IPS-20b (cell line): Measurements from ENCODE around the gene TEKT2.
A peak's percentile ranks its signal among the peaks of the same experiment; 100 is the strongest.

Experiments used
- H3K27ac ChIP-seq: one replicate; pipeline ENCODE4 v1.5.1; 2013; ENCODE audit warnings: low read length
- H3K27me3 ChIP-seq: 2 replicates; pipeline ENCODE4 v1.6.1; 2013; ENCODE audit warnings: mild to moderate bottlenecking, low read length, inconsistent platforms; ENCODE audit not compliant: insufficient read depth
- H3K36me3 ChIP-seq: 2 replicates; pipeline ENCODE4 v1.6.1; 2013; ENCODE audit warnings: low read depth, mild to moderate bottlenecking, inconsistent platforms, low read length, moderate library complexity; ENCODE audit not compliant: insufficient read depth
- H3K4me1 ChIP-seq: 2 replicates; pipeline ENCODE4 v1.6.1; 2013; ENCODE audit warnings: mild to moderate bottlenecking, control low read depth, inconsistent platforms, low read length, moderate library complexity; ENCODE audit not compliant: insufficient read depth
- H3K4me3 ChIP-seq: 2 replicates; pipeline ENCODE4 v1.5.1; 2013; ENCODE audit warnings: mild to moderate bottlenecking, low read length, inconsistent platforms
- H3K9ac ChIP-seq: 2 replicates; pipeline ENCODE4 v1.6.1; 2013; ENCODE audit warnings: low read depth, mild to moderate bottlenecking, inconsistent platforms, low read length, moderate library complexity
- H3K9me3 ChIP-seq: 2 replicates; pipeline ENCODE4 v1.6.1; 2013; ENCODE audit warnings: mild to moderate bottlenecking, low read depth, low read length, inconsistent platforms; ENCODE audit not compliant: insufficient read depth

TEKT2 gene

DNA sequence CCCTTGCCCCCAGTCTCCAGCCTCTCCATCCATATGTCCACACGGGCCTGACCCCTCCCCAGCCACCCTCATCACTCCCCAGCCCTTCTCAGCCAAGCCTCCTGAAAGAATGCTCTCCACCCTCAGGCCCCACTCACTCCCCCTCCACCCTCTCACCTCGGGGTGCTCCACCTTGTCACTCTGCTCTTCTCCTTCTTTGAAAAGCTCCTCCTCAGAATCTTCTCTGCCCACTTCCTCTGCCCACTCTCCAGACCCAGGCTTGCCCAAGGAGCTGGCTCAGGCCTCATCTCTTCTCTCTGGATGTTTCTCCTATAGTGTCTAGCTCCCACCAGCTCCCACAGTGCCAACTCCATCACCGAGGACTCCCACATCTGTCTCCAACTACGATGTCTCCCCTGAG, 27.3 kb downstream of the TEKT2 start:
- H3K9ac ChIP-seq, result no peak overlapping the region
- H3K27ac ChIP-seq, result no peak overlapping the region
- no peaks in the 10 kb centered on the region for H3K36me3 ChIP-seq
- H3K4me1 ChIP-seq, result no peaks in the 10 kb centered on the region
- no peaks in the 10 kb centered on the region for H3K9me3 ChIP-seq
- H3K4me3 ChIP-seq, result no peak overlapping the region
- no peaks in the 10 kb centered on the region for H3K27me3 ChIP-seq

GRCh38 chr1:36112823-36113222, 28.9 kb downstream of the TEKT2 start:
- Histone ChIP-seq H3K9me3 (no peaks in the 10 kb centered on the region), H3K36me3 (no peaks in the 10 kb centered on the region), H3K4me1 (no peaks in the 10 kb centered on the region; the same call in 1 of the 2 replicates), H3K9ac (no peak overlapping the region), H3K4me3 (no peak overlapping the region), H3K27me3 (no peaks in the 10 kb centered on the region), H3K27ac (no peak overlapping the region)

GRCh38 chr1:36114371-36114770, 30.5 kb downstream of the TEKT2 start:
- no peaks in the 10 kb centered on the region for H3K36me3 ChIP-seq
- H3K4me1 ChIP-seq, result peaks cover 10% of the 10 kb centered on the region; the same call in 1 of the 2 replicates
- H3K4me3 ChIP-seq, result no peak overlapping the region
- H3K9me3 ChIP-seq, result no peaks in the 10 kb centered on the region
- no peak overlapping the region for H3K9ac ChIP-seq
- no peaks in the 10 kb centered on the region for H3K27me3 ChIP-seq
- H3K27ac ChIP-seq, result no peak overlapping the region

GRCh38 chr1:36115200-36115669, 31.3 kb downstream of the TEKT2 start:
- H3K27me3 ChIP-seq, result no peaks in the 10 kb centered on the region
- H3K27ac ChIP-seq, result no peak overlapping the region
- H3K9ac ChIP-seq, result no peak overlapping the region
- H3K4me3 ChIP-seq, result no peak overlapping the region
- H3K9me3 ChIP-seq, result no peaks in the 10 kb centered on the region
- no peaks in the 10 kb centered on the region for H3K36me3 ChIP-seq
- peaks cover 10% of the 10 kb centered on the region; the same call in 1 of the 2 replicates for H3K4me1 ChIP-seq

- Histone ChIP-seq H3K27me3 (no peaks in the 10 kb centered on the region), H3K9ac (no peak overlapping the region)
Measured at GRCh38 chr1:36115931-36116330, 32.0 kb downstream of the TEKT2 start.

GRCh38 chr1:36116901-36117300, 33.0 kb downstream of the TEKT2 start:
- H3K9me3 ChIP-seq, result no peaks in the 10 kb centered on the region
- H3K36me3 ChIP-seq, result no peaks in the 10 kb centered on the region
- H3K4me3 ChIP-seq, result no peak overlapping the region
- no peak overlapping the region for H3K27ac ChIP-seq
- H3K4me1 ChIP-seq, result peaks cover 10% of the 10 kb centered on the region; the same call in 1 of the 2 replicates
- no peak overlapping the region for H3K9ac ChIP-seq
- peaks cover 2% of the 10 kb centered on the region; the same call in 1 of the 2 replicates for H3K27me3 ChIP-seq

More at GRCh38 chr1:36115931-36116330, 32.0 kb downstream of the TEKT2 start:
- H3K4me3 ChIP-seq, result no peak overlapping the region
- no peak overlapping the region for H3K27ac ChIP-seq
- H3K4me1 ChIP-seq, result peaks cover 10% of the 10 kb centered on the region; the same call in 1 of the 2 replicates
- no peaks in the 10 kb centered on the region for H3K36me3 ChIP-seq
- no peaks in the 10 kb centered on the region for H3K9me3 ChIP-seq

GRCh38 chr1:36118447-36119204, 34.7 kb downstream of the TEKT2 start:
- peaks cover 19% of the 10 kb centered on the region for H3K27me3 ChIP-seq
- H3K9me3 ChIP-seq, result no peaks in the 10 kb centered on the region
- H3K9ac ChIP-seq, result no peak overlapping the region

DNA sequence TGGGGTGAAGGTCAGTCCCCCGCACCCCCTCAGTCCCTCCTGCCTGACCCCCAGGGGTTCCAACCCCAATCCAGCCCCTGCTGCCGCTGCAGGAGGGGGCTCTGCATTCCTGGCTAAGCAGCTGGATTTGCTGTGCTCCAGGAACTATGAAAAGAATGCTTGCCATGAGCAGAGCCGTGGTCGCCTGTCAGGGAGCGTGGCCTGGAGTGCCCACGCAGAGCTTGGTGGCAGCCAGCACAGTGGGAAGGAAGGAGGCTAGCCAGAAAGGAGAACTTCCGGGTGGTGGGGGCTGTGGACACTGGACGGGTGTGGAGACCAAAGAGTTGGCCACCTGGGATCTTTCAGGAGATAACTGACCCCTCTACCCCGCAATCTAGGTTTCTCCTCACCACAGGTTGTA, 35.6 kb downstream of the TEKT2 start:
- Histone ChIP-seq H3K36me3 (no peaks in the 10 kb centered on the region), H3K27me3 (peaks cover 27% of the 10 kb centered on the region), H3K27ac (no peak overlapping the region), H3K4me3 (no peak overlapping the region), H3K4me1 (peaks cover 10% of the 10 kb centered on the region; the same call in 1 of the 2 replicates), H3K9me3 (no peaks in the 10 kb centered on the region), H3K9ac (no peak overlapping the region)

More at GRCh38 chr1:36118447-36119204, 34.7 kb downstream of the TEKT2 start:
- Histone ChIP-seq H3K4me3 (no peak overlapping the region), H3K36me3 (no peaks in the 10 kb centered on the region), H3K4me1 (peaks cover 10% of the 10 kb centered on the region; the same call in 1 of the 2 replicates), H3K27ac (no peak overlapping the region)

- H3K9me3 ChIP-seq, result no peaks in the 10 kb centered on the region
- no peak overlapping the region for H3K27ac ChIP-seq
- H3K36me3 ChIP-seq, result no peaks in the 10 kb centered on the region
- H3K27me3 ChIP-seq, result peaks cover 49% of the 10 kb centered on the region
- H3K4me3 ChIP-seq, result no peak overlapping the region
- H3K4me1 ChIP-seq, result peaks cover 10% of the 10 kb centered on the region; the same call in 1 of the 2 replicates
- no peak overlapping the region for H3K9ac ChIP-seq
Measured at GRCh38 chr1:36122062-36123030, 38.5 kb downstream of the TEKT2 start.

DNA sequence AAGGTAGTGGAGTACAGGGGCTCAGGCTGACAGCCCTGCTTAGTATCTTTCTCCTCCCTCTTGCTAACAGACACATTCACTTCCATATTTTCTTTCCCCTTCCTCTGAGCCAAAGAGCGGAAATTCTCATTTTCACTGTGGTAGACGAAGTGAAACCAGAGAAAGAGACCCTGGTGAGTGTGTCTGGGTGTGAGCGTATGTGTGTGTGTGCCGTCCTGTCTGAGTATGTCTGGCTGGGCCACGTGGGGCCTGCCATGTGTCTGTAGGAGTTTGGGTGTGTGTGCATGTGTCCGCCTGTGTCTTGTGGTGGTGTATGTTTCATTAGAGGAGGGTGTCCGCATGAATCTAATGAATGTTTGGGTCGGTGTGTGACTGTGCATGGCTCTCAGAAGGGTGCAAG, 39.5 kb downstream of the TEKT2 start:
- no peaks in the 10 kb centered on the region for H3K9me3 ChIP-seq
- no peak overlapping the region for H3K9ac ChIP-seq
- no peak overlapping the region for H3K4me3 ChIP-seq
- H3K4me1 ChIP-seq, result peaks cover 5% of the 10 kb centered on the region; the same call in 1 of the 2 replicates
- H3K27ac ChIP-seq, result no peak overlapping the region
- no peaks in the 10 kb centered on the region for H3K36me3 ChIP-seq
- H3K27me3 ChIP-seq, result peaks cover 49% of the 10 kb centered on the region

GRCh38 chr1:36124404-36125128, 40.7 kb downstream of the TEKT2 start:
- H3K4me3 ChIP-seq, result peak overlapping the region; percentile 53; the same call in 1 of the 2 replicates
- H3K27me3 ChIP-seq, result peaks cover 49% of the 10 kb centered on the region

More at GRCh38 chr1:36124404-36125128, 40.7 kb downstream of the TEKT2 start:
- H3K36me3 ChIP-seq, result no peaks in the 10 kb centered on the region
- H3K9me3 ChIP-seq, result no peaks in the 10 kb centered on the region
- H3K4me1 ChIP-seq, result no peaks in the 10 kb centered on the region
- no peak overlapping the region for H3K9ac ChIP-seq
- H3K27ac ChIP-seq, result no peak overlapping the region
